LNCAP (cell line): Measurements from ENCODE around the gene SOBP.

Experiments used
- TF ChIP-seq, protein P1 (sequence below): fragments of 450-650 bp; IDR thresholded peaks from 2 replicates; pipeline ENCODE4 v1.5.1; 2017; ENCODE audit warnings: mild to moderate bottlenecking

Gene SOBP

DNA sequence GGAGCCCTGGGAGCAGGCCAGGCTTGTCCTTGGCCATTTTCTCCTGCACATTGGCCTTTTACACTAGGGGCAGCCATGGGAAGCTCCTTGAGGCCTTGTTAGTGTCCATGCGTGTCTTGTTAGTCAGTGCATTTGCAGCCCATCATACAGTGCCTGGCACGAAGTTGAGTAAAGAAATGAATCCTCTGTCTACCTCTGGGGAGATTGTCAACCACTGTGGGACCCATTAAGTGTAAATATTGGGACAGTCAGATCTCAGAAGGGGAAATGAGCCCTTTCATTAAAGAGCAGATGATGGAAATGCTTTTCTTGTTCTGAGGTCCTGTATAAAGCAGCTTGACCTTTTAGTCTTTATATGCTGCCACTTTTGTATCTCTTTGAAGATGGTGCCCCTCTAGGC lies 33.9 kb downstream of the SOBP start:
- TF ChIP-seq, protein P1, sequence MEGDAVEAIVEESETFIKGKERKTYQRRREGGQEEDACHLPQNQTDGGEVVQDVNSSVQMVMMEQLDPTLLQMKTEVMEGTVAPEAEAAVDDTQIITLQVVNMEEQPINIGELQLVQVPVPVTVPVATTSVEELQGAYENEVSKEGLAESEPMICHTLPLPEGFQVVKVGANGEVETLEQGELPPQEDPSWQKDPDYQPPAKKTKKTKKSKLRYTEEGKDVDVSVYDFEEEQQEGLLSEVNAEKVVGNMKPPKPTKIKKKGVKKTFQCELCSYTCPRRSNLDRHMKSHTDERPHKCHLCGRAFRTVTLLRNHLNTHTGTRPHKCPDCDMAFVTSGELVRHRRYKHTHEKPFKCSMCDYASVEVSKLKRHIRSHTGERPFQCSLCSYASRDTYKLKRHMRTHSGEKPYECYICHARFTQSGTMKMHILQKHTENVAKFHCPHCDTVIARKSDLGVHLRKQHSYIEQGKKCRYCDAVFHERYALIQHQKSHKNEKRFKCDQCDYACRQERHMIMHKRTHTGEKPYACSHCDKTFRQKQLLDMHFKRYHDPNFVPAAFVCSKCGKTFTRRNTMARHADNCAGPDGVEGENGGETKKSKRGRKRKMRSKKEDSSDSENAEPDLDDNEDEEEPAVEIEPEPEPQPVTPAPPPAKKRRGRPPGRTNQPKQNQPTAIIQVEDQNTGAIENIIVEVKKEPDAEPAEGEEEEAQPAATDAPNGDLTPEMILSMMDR = no peak

DNA sequence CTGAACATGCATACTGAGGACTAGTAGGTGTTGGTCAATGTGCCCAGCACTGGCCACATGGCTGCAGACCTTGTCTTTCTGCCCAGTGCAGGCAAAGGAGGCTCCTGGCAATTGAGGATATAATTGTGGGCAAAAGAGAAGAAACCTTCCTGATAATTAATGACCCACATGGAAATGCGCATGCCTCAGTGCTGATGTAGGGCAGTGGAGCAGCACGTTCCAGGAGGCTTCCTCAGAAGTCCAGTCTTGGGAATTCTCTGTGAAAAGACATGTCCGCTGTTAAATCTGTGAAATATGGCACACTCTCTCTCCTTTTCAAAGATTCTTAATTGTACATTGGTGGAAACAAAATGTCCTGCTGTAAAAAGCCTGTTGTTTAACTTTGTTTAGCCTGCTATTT lies 34.7 kb downstream of the SOBP start:
- TF ChIP-seq, protein P1 = no peak

DNA sequence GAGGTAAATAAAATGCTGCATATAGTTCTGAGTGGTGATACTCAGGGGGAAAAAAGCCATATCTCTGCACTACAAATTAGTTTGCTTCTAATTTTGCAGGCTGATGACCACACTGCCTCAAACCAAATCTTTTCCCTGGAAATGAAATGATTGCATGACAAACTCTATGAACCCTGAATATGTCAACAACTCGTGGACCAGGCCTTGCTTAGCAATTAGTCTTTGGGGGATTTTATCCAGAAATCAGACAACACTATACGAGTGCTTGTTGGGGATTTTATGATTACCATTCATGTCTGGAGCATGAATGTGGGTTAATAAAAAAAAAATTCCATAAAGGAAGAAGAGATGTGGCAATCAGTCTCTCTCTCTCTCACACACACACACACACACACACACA lies 42.0 kb downstream of the SOBP start:
- TF ChIP-seq, protein P1 = no peak

DNA sequence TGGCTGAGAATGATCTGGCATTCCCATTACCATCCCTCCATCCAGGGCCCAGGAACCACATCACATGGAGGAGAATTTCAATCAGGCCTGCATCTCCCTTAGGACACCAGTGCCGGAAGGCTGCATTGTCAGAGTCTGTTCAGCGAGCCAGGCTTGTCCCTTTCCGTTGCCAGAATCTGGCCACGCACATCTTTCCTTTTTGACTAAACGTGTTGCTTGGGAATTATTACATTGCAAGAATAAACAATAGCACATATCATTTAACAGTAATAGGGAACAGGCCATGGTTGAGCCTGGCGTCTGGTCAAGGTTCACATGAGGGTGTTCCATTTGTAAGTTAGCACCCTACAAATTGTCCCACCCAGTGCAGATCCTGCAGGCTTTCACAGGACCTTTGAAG lies 42.8 kb downstream of the SOBP start:
- TF ChIP-seq, protein P1 = no peak

DNA sequence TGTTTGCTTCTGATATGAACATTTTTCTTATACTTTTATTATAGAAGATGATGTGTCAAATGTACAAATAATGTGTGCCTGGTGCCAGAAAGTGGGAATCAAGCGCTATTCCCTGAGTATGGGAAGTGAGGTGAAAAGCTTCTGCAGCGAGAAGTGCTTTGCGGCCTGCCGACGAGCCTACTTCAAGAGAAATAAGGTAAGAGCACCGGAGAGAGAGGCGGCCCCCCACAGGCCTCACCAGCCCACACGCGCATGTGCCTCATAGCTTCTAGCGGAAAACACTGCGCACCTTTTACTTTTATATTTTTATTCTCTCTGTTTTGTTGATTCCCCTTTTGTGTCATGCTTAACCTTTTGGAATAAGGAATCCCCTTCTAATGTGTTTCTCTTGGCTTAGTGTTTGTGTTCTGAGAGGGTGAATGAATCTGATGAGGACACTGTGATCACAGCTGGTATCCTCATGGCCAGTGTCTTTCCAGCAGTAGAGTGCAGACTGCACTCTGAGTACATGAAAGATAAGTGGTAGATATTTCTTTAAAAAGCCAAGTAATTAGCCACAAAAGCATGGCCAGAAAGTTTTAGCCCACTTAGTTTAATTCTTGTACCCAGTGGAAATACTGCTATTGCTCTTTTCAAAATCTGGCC lies 43.6 kb downstream of the SOBP start:
- TF ChIP-seq, protein P1 = no peak

DNA sequence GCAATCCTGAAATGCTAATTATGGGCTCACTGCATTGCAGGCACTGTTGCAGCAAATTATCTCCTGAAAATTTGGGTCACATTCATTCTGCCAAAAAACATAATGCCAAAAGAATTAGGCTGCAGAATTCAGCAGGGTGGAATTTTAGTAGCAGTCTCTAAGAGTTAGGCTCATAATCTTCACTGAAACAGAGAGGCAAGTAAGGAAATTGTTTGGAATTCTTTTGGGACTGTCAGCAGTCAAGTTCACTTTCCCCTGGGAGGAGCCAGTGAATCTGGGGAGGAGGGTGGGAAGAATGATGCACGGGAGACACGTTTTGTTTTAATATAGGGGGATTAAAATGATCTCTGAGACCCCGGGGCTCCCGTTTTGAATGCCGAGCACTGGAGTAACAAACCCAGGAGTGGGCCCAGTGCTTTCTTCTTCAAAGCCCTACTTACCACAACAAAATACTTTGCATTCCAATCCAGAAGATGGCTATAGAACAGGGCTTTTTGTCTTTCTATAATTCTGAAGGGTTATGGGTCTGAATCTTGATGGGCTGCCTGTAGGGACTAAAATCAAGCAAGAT lies 44.7 kb downstream of the SOBP start:
- TF ChIP-seq, protein P1 = no peak

DNA sequence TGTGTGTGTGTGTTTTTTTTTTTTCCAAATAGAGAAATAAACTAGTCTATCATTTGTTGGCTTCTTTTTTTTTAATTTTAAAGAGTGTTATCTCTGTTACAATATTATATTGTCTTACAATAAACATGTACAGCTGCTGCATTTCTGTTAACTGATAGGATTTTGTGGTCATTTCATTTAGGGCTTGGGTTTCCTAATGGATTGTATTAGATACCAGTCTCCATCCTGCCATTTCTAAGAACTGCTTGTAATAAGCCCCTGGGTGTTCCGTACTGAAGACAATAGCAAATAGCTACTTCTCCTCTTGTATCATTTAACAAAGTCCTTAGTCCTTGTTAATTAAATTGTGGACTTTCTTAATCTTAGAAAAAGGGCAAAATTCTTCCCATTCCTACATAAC lies 45.7 kb downstream of the SOBP start:
- TF ChIP-seq, protein P1 = no peak
